ENCODE data around the gene TERB2. TPM values are rescaled to one million over a fixed set of nuclear protein-coding genes. Genes with fewer than 3 reads are reported as not detected.
"Not testable (repeated sequence)": the region's sequence is repeated elsewhere in the genome, so short reads cannot be mapped to it uniquely, and the experiment has no call there.

TERB2 gene
- total RNA-seq, 1 experiment from 2014 or later = not detected

- not testable (repeated sequence) for H3K9me3 ChIP-seq (ENCODE audit: control insufficient read depth, low read depth, low read length); H3T11ph ChIP-seq (ENCODE audit: low read length); H3K27me3 Mint-ChIP-seq (ENCODE audit: low read depth); H3K4me2 ChIP-seq (ENCODE audit: insufficient read depth, insufficient read length, low read length); H2BK12ac ChIP-seq (ENCODE audit: insufficient read length, low read depth, low read length); H2BK120ac ChIP-seq (ENCODE audit: low read depth, low read length, poor library complexity, severe bottlenecking); H4K5ac ChIP-seq (ENCODE audit: insufficient read length, low read depth, low read length); H3K23me2 ChIP-seq (ENCODE audit: insufficient read length, low read depth, low read length, poor library complexity, severe bottlenecking); H3K27me3 ChIP-seq (ENCODE audit: insufficient read depth, low read length); H4K20me1 ChIP-seq (ENCODE audit: control insufficient read depth, insufficient read depth, insufficient read length); H2BK15ac ChIP-seq (ENCODE audit: low read depth, low read length); H3K79me1 ChIP-seq (ENCODE audit: insufficient read depth, low read depth, low read length, poor library complexity, severe bottlenecking); H2AFZ ChIP-seq (ENCODE audit: low read length); H3K9ac ChIP-seq (ENCODE audit: extremely low read depth, insufficient read length, low read length); H3K4me3 Mint-ChIP-seq; DNase-seq; H3K4ac ChIP-seq (ENCODE audit: low read depth, low read length); H3K27ac ChIP-seq (ENCODE audit: insufficient read length, low read depth, low read length); H4K91ac ChIP-seq (ENCODE audit: insufficient read length, low read depth, low read length); H3K56ac ChIP-seq (ENCODE audit: insufficient read length, low read depth, low read length); H2BK20ac ChIP-seq (ENCODE audit: low read depth, low read length, poor library complexity, severe bottlenecking); H4K8ac ChIP-seq (replicated peaks; ENCODE audit: insufficient read length, low read depth, low read length); H2BK5ac ChIP-seq (ENCODE audit: insufficient read length, low read length); H3K79me2 ChIP-seq (ENCODE audit: insufficient read depth, low read length); H2AK5ac ChIP-seq (ENCODE audit: insufficient read length, low read length); H3K18ac ChIP-seq (ENCODE audit: insufficient read length, low read depth, low read length); H3K4me1 ChIP-seq (ENCODE audit: insufficient read depth, low read length); H3K14ac ChIP-seq (ENCODE audit: insufficient read depth, low read length); H3K27ac Mint-ChIP-seq; H3K23ac ChIP-seq (ENCODE audit: insufficient read length, low read depth, low read length); H3K4me1 Mint-ChIP-seq
- WGBS (ENCODE audit: extremely low coverage, insufficient read length, low lambda C conversion rate) = no CpG with 5 or more reads among the region's 2 CpGs
- peaks cover 15 to 28% of the 10 kb centered on the region in 2 experiments for H3K9me3 Mint-ChIP-seq
- peaks cover 2 to 17% (median 6%) of the 10 kb centered on the region in 3 experiments; a peak in 5 of 7 replicates for H3K36me3 Mint-ChIP-seq (ENCODE audit: insufficient read depth in 1 of 3, low read depth in 3 of 3)
Measured at GRCh38 chr15:45003731-45004410, 47.4 kb downstream of the TERB2 start.

- H2AK5ac ChIP-seq (ENCODE audit: insufficient read length, low read length); H3K56ac ChIP-seq (ENCODE audit: insufficient read length, low read depth, low read length); H3K18ac ChIP-seq (ENCODE audit: insufficient read length, low read depth, low read length); H3K27me3 ChIP-seq (ENCODE audit: insufficient read depth, low read length); H3K9me3 ChIP-seq (ENCODE audit: control insufficient read depth, low read depth, low read length); H3K14ac ChIP-seq (ENCODE audit: insufficient read depth, low read length); H3K27ac Mint-ChIP-seq; H3K4ac ChIP-seq (ENCODE audit: low read depth, low read length); H2BK20ac ChIP-seq (ENCODE audit: low read depth, low read length, poor library complexity, severe bottlenecking); H2BK15ac ChIP-seq (ENCODE audit: low read depth, low read length); H3K9ac ChIP-seq (ENCODE audit: extremely low read depth, insufficient read length, low read length); H4K5ac ChIP-seq (ENCODE audit: insufficient read length, low read depth, low read length); H3K23me2 ChIP-seq (ENCODE audit: insufficient read length, low read depth, low read length, poor library complexity, severe bottlenecking); H2AFZ ChIP-seq (ENCODE audit: low read length); H3K27me3 Mint-ChIP-seq (ENCODE audit: low read depth); H3K4me2 ChIP-seq (ENCODE audit: insufficient read depth, insufficient read length, low read length); H3K27ac ChIP-seq (ENCODE audit: insufficient read length, low read depth, low read length); H3K79me1 ChIP-seq (ENCODE audit: insufficient read depth, low read depth, low read length, poor library complexity, severe bottlenecking); H3T11ph ChIP-seq (ENCODE audit: low read length); H4K91ac ChIP-seq (ENCODE audit: insufficient read length, low read depth, low read length); H4K20me1 ChIP-seq (ENCODE audit: control insufficient read depth, insufficient read depth, insufficient read length); H3K23ac ChIP-seq (ENCODE audit: insufficient read length, low read depth, low read length); H3K4me1 Mint-ChIP-seq; H3K79me2 ChIP-seq (ENCODE audit: insufficient read depth, low read length); H2BK120ac ChIP-seq (ENCODE audit: low read depth, low read length, poor library complexity, severe bottlenecking); H2BK12ac ChIP-seq (ENCODE audit: insufficient read length, low read depth, low read length); H2BK5ac ChIP-seq (ENCODE audit: insufficient read length, low read length); H4K8ac ChIP-seq (replicated peaks; ENCODE audit: insufficient read length, low read depth, low read length); H3K4me3 Mint-ChIP-seq; H3K4me1 ChIP-seq (ENCODE audit: insufficient read depth, low read length); DNase-seq: not testable (repeated sequence)
- Mint-ChIP-seq H3K9me3 (peaks cover 15 to 34% of the 10 kb centered on the region in 2 experiments), H3K36me3 (ENCODE audit: insufficient read depth in 1 of 3, low read depth in 3 of 3) (peaks cover 2 to 17% (median 7%) of the 10 kb centered on the region in 3 experiments; a peak in 6 of 7 replicates)
- WGBS (ENCODE audit: extremely low coverage, insufficient read length, low lambda C conversion rate) = no CpG with 5 or more reads among the region's 5 CpGs
Measured at GRCh38 chr15:45004590-45005175, 48.2 kb downstream of the TERB2 start.

Measured in H9 (cell line).